Caco-2 (cell line): ENCODE measurements around the gene IQCF5. TPM values are rescaled to one million over a fixed set of nuclear protein-coding genes. Genes with fewer than 3 reads are reported as not detected.

Source experiments
- BruUV-seq: library from RNA; stranded (reverse); fragments of 400-500 nt; replicated peaks from 2 replicates; lab custom pipeline; 2021; lab: Mats Ljungman, UMichigan
- CTCF ChIA-PET: fragments of 300-600 bp; sonication (Branson Sonifier 250); formaldehyde crosslinking; loops from one replicate; lab custom pipeline; 2022; ENCODE audit warnings: antibody characterized with exemption; lab: Charles Lee
- POLR2A ChIA-PET: fragments of 300-600 bp; sonication (Branson Sonifier 250); formaldehyde crosslinking; loops from one replicate; lab custom pipeline; 2022; ENCODE audit warnings: antibody characterized with exemption; lab: Charles Lee
- DNase-seq, 2 experiments: peaks; one replicate each; pipeline versions ENCODE4 v3.0.0 to v3.0.0-alpha.2; 2020 to 2022
- H3K27me3 ChIP-seq: replicated peaks from 2 replicates; pipeline ENCODE4 v1.6.0; 2011; ENCODE audit warnings: low read length; ENCODE audit not compliant: control insufficient read depth, insufficient read depth
- H3K36me3 ChIP-seq: 2 replicates; pipeline ENCODE4 v1.5.1; 2011; ENCODE audit warnings: low read length; ENCODE audit not compliant: control insufficient read depth, insufficient read depth
- H3K4me1 ChIP-seq: fragments of 250-450 bp; sonication (Bioruptor Pico); 2 replicates; pipeline ENCODE4 v1.5.1; 2020; ENCODE audit warnings: mild to moderate bottlenecking
- H3K4me3 ChIP-seq: 2 replicates; pipeline ENCODE4 v1.5.1; 2011; ENCODE audit warnings: low read depth, mild to moderate bottlenecking, control low read depth, low read length
- H3K9me3 ChIP-seq: fragments of 250-450 bp; sonication (Bioruptor Pico); 2 replicates; pipeline ENCODE4 v1.5.1; 2020; ENCODE audit warnings: mild to moderate bottlenecking, moderate library complexity
- H3K27ac Mint-ChIP-seq: one replicate; pipeline ENCODE4 v1.8.0; 2022; ENCODE audit warnings: mixed read lengths; ENCODE audit not compliant: unreplicated experiment
- H3K27me3 Mint-ChIP-seq: one replicate; pipeline ENCODE4 v1.8.0; 2022; ENCODE audit warnings: mixed read lengths; ENCODE audit not compliant: insufficient read depth, unreplicated experiment
- H3K36me3 Mint-ChIP-seq: one replicate; pipeline ENCODE4 v1.8.0; 2022; ENCODE audit warnings: mild to moderate bottlenecking, mixed read lengths; ENCODE audit not compliant: insufficient read depth, unreplicated experiment
- H3K4me1 Mint-ChIP-seq: one replicate; pipeline ENCODE4 v1.8.0; 2022; ENCODE audit warnings: low read depth, mixed read lengths; ENCODE audit not compliant: unreplicated experiment
- H3K4me3 Mint-ChIP-seq: one replicate; pipeline ENCODE4 v1.8.0; 2022; ENCODE audit warnings: mild to moderate bottlenecking, moderate library complexity, mixed read lengths; ENCODE audit not compliant: unreplicated experiment
- H3K9me3 Mint-ChIP-seq: one replicate; pipeline ENCODE4 v1.8.0; 2022; ENCODE audit warnings: mixed read lengths; ENCODE audit not compliant: unreplicated experiment
- CTCF ChIP-seq, 2 experiments: fragments of 200-600 bp in 1 of 2; IDR thresholded peaks; 1 replicate in 1 of 2; 2 replicates in 1 of 2; pipeline versions ENCODE4 v1.5.1 to v1.8.0; 2011 to 2022; ENCODE audit warnings: antibody characterized with exemption in 1 of 2, control low read depth in 1 of 2, inconsistent platforms in 1 of 2, low read depth in 1 of 2, low read length in 1 of 2, mild to moderate bottlenecking in 1 of 2, moderate library complexity in 1 of 2; ENCODE audit not compliant: insufficient read depth in 1 of 2, severe bottlenecking in 1 of 2, unreplicated experiment in 1 of 2
- intact Hi-C: fragments of 100-400 bp; cut with micrococcal nuclease; formaldehyde crosslinking; loops from one replicate; pipeline ENCODE4 v1.10.0; 2022; ENCODE audit not compliant: unreplicated experiment
- total RNA-seq: library from RNA; stranded (reverse); gene quantifications from 2 replicates; pipeline ENCODE4 v1.2.3, GENCODE V29; 2022

IQCF5 gene
- total RNA-seq, 1 experiment from 2014 or later: not detected

GRCh38 chr3:51894391-51894790 lies 19.0 kb upstream of the IQCF5 start:
- Histone ChIP-seq H3K36me3 (no peaks in the 10 kb centered on the region), H3K9me3 (no peaks in the 10 kb centered on the region), H3K27me3 (no peaks in the 10 kb centered on the region), H3K4me1 (no peaks in the 10 kb centered on the region), H3K4me3 (no peak overlapping the region)
- BruUV-seq: no TSS peak
- H3K36me3 Mint-ChIP-seq: no peaks in the 10 kb centered on the region
- no peak overlapping the region for H3K4me3 Mint-ChIP-seq
- CTCF ChIA-PET: no interaction called here
- peaks cover 12% of the 10 kb centered on the region for H3K27me3 Mint-ChIP-seq
- POLR2A ChIA-PET: no interaction called here
- H3K4me1 Mint-ChIP-seq: no peaks in the 10 kb centered on the region
- TF ChIP-seq CTCF (IDR thresholded peaks at IDR 0.05; ENCODE audit: insufficient read depth in 1 of 2, low read depth in 1 of 2, low read length in 1 of 2, severe bottlenecking in 1 of 2, unreplicated experiment in 1 of 2): no peak
- no peak overlapping the region for H3K27ac Mint-ChIP-seq
- no peaks in the 10 kb centered on the region for H3K9me3 Mint-ChIP-seq
- DNase-seq: no peak
- intact Hi-C loops: no loop called here

GRCh38 chr3:51891242-51892039 lies 16.0 kb upstream of the IQCF5 start:
- no peak overlapping the region for H3K4me3 Mint-ChIP-seq
- H3K27ac Mint-ChIP-seq: no peak overlapping the region
- DNase-seq: no peak
- no peaks in the 10 kb centered on the region; the same call in 1 of the 2 replicates for H3K27me3 ChIP-seq
- TF ChIP-seq CTCF (IDR thresholded peaks at IDR 0.05; ENCODE audit: insufficient read depth in 1 of 2, low read depth in 1 of 2, low read length in 1 of 2, severe bottlenecking in 1 of 2, unreplicated experiment in 1 of 2): no peak
- CTCF ChIA-PET: no interaction called here
- peaks cover 9% of the 10 kb centered on the region for H3K27me3 Mint-ChIP-seq
- no peaks in the 10 kb centered on the region for H3K9me3 Mint-ChIP-seq
- H3K4me1 Mint-ChIP-seq: no peaks in the 10 kb centered on the region
- H3K4me3 ChIP-seq: no peak overlapping the region
- H3K36me3 Mint-ChIP-seq: no peaks in the 10 kb centered on the region
- BruUV-seq: no TSS peak
- no peaks in the 10 kb centered on the region for H3K9me3 ChIP-seq
- H3K4me1 ChIP-seq: no peaks in the 10 kb centered on the region
- H3K36me3 ChIP-seq: no peaks in the 10 kb centered on the region
- POLR2A ChIA-PET: no interaction called here
- intact Hi-C loops: no loop called here

GRCh38 chr3:51888463-51889105 lies 13.2 kb upstream of the IQCF5 start:
- no TSS peak for BruUV-seq
- no peak for TF ChIP-seq CTCF (IDR thresholded peaks at IDR 0.05; ENCODE audit: insufficient read depth in 1 of 2, low read depth in 1 of 2, low read length in 1 of 2, severe bottlenecking in 1 of 2, unreplicated experiment in 1 of 2)
- ChIA-PET POLR2A (no interaction called here), CTCF (no interaction called here)
- DNase-seq: no peak
- Histone ChIP-seq H3K4me3 (no peak overlapping the region), H3K9me3 (no peaks in the 10 kb centered on the region), H3K27me3 (no peaks in the 10 kb centered on the region; the same call in 1 of the 2 replicates), H3K36me3 (no peaks in the 10 kb centered on the region), H3K4me1 (no peaks in the 10 kb centered on the region)
- peaks cover 16% of the 10 kb centered on the region for H3K27me3 Mint-ChIP-seq
- H3K36me3 Mint-ChIP-seq: no peaks in the 10 kb centered on the region
- no peak overlapping the region for H3K27ac Mint-ChIP-seq
- H3K4me1 Mint-ChIP-seq: no peaks in the 10 kb centered on the region
- H3K9me3 Mint-ChIP-seq: no peaks in the 10 kb centered on the region
- intact Hi-C loops: no loop called here
- H3K4me3 Mint-ChIP-seq: no peak overlapping the region
